A172 (cell line): Measurements from ENCODE around the gene TEKT3. TPM values are rescaled to one million over a fixed set of nuclear protein-coding genes. Genes with fewer than 3 reads are reported as not detected.

Experiments used
- DNase-seq: peaks from one replicate; pipeline ENCODE4 v3.0.0-alpha.2; 2015; ENCODE audit warnings: low spot score
- total RNA-seq: library from RNA; depleted of rRNA; stranded (reverse); fragments of >200 nt; shearing (Covaris generic); gene quantifications from 2 replicates; pipeline ENCODE4 v1.2.3, GENCODE V29; 2014

Gene TEKT3
- total RNA-seq, 1 experiment from 2014 or later, result not detected

DNA sequence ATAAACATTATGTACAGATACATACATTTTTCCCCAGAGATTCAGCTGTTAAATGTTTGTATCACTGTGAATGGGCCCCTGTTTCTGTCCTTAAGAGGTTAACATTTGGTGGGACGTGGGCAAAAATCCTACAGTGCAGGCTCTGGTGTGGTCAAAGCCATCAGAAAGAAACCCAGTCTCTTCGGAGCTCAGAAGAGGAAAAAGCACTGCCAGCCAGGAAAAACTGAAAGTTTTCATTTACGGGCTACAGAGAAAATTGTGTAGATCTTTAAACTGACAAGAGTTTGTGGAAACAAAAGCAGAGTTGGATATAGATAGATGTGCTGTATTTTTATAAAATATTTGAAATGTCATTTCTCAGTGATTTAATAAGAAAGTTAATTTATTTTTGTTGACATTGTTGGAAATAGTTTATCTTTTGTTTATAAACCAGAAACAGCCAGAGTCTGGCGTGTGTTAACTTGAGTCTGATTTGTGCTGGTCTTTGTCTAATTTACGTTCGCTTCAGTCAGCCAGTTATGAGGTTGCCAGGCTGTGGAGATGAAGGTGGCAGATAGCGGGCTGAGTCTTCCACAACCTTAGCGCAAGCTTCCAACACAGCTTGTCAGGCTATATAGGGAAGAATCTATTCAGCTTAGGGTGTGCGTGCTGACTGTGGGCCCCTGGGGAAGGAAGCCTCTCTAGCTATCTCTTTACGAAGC, 9.5 kb upstream of the TEKT3 start:
- DNase-seq, result no peak

DNA sequence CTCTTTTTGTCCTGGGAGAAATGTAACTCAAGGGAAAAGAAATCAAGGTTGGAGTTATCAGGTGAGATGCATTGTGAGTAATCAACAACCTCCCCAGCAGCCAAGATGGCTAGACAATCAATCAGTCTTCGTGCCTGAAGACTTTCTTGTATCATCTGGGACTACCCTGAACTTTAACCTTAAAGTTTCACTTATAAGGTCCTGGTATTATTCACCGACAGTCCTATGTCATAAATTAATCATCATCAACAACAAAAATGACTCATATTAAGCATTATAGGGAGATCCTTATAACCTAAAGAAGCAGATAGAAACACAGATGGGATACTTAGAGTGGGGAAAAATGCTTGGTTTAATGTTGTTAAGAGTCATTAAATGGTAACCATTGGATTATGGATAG, 7.7 kb upstream of the TEKT3 start:
- no peak for DNase-seq

DNA sequence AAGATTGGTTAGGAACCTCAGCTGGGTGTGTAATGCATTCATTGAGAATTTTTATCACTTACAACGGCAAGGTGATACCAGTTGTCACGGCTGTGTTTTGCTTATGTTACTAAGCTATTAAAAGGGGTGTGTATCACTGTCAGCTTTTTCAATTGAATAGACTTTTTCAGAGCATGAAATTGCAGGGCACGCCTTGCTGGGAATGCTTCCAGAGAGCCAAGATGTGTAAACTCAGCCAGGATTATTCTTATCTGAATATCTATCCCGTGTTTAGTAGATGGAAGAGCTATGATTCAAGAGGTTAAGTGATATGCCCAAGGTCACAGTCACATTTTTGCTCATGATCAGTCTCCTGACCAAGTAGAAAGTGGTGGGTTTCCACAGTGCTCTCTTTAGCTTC, 6.6 kb upstream of the TEKT3 start:
- DNase-seq, result peak; percentile 56

DNA sequence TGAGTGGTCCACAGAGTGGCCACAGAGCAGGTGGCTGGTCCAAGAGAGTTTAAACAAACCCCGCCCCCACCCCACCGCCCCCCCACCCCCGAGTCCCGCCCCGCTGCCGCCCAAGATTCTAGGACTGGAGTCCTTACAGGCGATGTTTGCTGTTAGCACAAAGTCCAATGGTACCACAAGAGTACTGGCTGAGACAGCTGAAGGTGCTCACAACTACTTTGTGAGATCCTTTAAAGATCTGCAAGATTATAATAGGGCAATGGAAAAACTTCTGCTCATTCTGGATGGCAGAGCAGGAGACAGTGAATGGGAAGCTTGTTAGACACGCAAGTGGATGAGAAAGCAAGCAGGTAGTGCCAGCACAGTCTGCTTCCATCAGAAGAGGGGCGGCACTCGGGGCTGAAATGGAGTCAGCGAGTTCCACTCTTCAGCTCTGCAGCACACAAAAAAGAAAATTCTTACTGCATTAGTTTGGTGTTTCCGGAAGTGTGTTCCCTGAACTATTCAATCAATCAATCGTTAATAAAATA, 4.7 kb upstream of the TEKT3 start:
- DNase-seq, result no peak

DNA sequence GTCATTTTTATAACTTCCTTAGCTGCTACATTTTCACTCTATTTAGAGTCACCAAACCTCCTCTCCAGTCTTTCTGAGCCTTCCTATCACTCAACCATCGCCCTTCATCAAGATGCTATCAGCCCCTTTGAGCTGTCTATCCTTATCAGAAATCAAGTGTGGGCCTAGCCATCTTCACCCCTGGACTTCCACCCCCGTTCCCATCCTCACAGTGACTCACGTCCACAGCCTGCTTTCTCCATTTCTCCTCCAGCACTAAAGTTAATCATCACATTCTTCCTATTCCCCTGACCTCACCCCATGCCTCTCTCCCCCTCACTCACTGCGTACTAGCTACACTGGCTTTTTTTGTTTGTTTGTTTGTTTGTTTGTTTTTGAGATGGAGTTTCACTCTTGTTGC, 2.4 kb upstream of the TEKT3 start:
- DNase-seq, result peak; percentile 34

DNA sequence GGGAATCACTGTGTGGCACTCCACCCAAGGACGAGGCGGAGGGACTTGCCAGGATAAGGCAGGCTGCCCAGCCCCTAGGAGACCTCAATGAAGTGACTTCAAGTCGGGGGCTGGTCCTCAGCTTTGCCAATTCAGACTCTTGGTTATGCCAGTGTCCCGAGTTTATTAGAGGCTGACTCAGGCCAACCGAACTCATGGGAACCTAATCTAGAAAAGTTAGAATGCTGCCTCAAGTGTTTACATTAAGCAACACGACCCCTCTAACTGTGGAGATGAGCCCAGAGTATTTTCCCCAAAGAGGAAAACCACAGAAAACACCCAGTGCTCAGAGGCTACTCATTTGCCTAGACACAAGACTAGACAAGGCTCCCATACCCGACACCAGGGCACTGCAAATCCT, 1.1 kb upstream of the TEKT3 start:
- DNase-seq, result no peak

DNA sequence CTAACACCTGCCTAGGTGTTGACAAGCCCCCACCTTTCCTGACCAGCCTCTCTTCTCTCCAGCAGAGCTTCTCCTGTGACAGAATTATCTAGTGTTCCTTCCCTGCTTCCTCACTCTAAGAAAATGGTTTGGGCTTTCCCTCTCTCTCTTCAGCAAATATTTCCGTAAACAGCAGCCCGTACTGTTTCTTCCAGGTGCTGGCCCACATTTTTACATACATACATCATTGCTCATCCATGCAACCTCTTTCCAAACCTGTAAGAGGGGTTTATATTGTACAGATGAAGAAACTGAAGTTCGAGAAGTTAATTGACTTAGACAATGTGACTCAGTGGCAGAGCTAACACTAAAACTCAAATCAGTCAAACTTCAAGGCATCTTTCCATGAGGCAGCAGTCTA, 569 bp upstream of the TEKT3 start:
- no peak for DNase-seq

DNA sequence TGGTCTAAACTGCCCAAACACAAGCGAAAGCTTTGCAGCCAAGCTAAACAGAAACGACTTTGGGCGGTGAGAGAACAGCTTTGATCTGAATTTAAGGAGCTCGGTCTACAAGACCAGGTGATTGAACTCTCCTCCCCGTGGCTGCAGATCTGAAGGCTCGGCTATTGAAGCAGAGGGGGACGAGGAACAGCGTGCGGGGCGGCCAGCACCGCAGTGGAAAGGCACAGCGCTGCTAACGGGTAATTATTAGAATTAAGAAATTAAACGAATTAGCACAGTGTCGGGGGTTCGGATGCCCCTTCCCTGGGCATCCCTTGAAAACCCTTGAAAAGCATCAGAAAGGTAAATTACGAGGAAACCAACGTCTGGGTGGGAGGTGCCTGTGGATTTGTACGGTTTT, 431 bp downstream of the TEKT3 start:
- DNase-seq, result no peak

DNA sequence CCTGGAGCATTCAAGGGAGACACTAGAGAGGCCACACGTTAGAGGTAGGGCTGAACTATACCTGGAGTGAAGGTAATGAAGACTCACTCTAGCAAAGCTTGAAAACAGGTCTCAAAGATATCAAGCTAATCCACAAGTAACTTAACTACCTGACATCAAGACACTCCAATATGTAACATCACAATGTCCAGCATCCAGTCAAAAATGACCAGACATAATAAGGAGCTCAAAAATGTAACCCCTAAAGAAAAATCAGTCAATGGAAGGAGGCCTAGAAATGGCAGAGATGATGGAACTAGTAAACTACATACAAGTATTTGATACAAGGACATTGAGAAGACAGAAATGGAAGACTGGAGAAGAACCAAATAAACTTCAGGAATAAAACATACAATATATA, 6.0 kb downstream of the TEKT3 start:
- DNase-seq, result no peak

DNA sequence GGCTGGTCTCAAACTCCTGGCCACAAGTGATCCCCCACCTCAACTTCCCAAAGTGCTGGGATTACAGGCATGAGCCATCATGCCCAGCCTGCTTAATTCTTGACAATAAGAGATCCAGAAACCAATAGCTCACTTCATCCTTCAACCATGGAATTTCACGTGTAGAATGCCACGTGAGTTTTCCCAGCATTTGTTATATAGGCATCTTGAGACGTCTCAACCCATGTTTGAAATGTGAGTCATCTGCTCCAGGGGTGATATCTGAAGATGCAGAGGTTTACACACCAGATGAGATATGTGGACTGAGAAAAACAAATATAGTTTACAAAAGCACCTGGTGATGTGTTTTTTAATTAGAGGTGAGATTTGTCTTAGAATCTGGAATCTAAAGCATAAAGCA, 7.1 kb downstream of the TEKT3 start:
- peak; percentile 30 for DNase-seq

DNA sequence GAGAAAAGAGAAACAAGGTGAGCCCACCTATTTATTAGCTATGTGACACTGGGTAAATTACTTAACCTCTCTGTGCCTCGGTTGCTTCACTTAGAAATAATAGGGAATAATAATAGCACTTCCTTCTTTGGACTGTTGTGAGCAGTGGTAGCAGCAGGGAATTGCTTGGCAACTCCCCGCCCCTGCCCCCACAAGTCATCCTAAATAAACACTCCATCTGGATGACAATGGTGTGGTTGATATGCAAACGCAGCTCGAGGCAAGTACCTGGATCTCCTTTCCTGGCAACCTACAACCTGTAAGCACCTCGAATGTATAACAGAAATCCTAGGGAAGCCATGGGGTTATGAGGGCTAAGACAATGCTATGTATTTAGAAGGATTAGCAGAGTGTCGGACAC, 9.1 kb downstream of the TEKT3 start:
- DNase-seq, result no peak

DNA sequence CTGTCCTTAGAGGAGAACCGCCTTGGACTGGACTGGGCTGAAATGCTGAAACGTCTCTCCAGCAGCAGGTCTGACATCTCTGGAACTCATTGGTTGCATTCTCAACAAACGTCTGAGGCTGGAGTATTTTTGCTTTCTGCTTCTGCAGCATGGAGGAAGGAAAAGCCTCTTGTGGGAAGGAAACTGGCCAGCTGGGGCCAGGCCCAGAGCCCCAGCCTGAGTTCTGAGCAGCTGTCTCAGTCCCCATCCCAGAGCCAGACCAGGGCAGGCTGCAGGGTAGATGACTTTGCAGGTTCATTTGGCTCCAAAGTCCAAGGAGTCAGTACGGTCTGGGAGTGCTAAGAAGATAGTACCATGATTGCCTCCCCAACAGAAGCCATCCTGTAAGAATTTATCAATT, 18.3 kb downstream of the TEKT3 start:
- no peak for DNase-seq

DNA sequence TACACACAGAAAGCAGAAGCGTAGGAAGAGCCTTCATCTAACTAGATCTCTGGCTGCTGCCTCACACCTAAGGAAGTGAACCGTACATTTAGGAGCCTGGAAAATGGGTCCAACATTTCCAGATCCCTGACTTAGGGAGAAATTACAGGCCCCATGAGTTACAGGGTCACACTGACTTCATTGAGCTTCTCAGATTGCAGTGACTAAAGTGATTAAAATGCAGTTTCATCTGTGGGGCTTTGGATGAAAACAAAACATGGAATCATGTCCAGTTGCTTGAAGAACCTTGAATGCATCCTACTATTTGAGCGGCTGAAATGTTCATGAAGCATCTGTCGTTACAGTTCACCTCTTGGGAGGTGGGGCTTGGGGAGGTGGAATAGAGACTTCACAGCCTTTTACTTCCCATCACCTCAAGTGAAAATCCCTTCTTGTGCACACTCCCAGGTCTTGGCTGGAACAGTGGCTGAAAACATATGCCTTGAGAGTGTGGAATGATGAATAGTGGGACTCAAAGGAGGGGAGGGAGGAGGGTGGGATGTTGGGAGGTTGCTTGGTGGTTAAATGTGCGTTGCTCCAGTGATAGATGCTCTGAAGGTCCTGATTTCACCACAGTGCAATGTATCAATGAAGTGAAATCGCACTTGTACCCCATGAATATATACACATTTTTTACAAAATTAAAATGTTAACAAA, 19.7 kb downstream of the TEKT3 start:
- no peak for DNase-seq

DNA sequence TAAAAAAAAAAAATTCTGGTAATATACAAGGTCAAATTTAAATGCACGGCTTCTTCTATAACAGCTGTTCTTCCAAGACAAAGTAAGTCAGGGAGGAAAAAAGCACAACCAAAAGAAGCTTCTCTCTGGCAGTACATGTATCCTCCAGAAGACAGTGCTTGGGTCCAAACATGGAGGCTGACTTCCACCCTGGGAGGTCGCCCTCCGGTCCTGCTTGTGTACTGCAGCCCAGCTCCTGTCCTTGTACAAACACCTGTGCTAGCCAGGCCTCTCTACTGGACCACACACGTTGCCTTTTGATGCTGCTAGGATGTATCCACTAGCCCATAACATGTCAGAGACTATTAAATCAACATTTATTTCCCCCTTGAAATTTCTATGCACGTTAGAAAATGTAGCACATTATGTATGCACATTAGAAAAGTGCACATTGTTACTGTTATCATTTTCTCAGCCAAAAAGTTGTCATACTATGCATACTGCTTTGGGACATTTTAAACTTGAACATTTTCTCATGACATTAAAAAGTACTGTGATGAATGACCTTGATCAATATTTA, 21.9 kb downstream of the TEKT3 start:
- DNase-seq, result no peak

DNA sequence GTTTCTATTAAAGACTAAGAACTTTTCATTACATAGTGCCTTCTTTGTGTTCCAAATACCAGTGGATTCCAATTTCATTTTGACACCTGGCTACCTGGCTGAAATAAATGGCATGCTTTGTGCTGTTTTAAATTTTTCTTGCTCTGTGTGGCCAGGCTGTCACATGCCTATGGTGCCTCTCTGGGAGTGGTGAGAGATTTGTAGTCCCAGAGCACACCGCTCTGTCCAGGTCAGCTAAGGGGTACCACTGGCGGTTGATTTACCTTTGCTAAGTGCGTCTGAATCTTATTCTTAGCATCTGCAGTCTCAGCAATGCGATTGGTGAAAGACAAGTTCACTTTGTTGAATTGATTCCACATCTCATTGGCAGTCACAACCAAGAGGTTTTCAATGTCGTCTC, 29.4 kb downstream of the TEKT3 start:
- DNase-seq, result no peak

DNA sequence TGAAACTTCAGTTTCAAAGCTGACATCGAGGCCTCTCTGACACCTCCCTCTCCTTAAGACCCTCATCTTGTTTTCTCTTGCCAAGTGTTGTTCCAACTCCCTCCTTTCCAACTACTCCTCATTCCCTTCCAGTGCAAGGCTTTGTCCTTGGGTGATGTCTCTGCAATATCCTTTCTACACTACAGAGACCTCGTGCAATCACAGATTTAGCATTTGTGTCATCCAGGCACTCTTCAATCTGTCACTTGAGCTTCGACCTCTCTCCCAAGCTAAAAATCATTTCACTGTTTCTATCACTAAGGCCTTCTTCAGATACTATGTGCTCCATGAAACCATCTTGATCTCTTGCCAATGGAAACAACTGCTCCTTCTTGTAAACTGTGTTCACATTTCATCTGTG, 31.6 kb downstream of the TEKT3 start:
- no peak for DNase-seq

DNA sequence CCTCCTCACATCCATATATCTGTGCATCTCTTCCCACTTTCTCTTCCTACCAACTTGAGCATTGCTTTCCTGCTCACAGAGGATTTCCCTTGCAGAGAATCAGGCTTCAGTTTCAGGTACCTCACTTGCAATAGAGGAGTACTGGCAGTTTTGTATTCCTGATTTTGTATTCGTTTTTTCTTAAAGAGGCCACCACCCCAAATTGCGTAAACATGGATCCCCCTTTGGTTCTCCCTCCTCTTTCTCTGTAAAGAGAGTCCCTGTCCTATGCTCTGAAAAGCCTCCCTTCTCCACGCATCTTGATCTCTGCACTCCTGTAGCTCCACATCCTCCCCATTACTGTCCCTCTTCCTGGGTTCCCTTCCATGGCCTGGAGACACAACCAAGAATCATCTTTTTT, 32.2 kb downstream of the TEKT3 start:
- DNase-seq, result no peak

DNA sequence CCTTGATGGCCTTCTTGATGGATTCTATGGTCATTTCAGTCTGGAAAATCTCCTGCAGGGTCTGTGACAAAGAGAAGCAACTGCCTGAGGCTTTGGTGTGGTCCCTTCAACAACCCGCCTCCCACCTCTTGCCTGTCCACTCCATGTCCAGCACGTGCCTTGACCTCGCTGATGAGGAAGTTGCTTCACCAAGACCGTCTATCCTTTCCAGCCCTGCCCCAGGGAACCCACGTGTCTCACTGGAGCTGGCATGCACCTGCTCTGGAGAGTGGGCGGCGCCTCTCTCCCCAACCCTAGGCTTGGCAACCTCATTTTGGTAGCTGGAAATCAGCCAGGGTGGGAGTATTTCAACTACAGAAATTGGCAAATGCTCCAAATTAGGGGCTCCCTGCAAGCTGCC, 32.6 kb downstream of the TEKT3 start:
- DNase-seq, result no peak

DNA sequence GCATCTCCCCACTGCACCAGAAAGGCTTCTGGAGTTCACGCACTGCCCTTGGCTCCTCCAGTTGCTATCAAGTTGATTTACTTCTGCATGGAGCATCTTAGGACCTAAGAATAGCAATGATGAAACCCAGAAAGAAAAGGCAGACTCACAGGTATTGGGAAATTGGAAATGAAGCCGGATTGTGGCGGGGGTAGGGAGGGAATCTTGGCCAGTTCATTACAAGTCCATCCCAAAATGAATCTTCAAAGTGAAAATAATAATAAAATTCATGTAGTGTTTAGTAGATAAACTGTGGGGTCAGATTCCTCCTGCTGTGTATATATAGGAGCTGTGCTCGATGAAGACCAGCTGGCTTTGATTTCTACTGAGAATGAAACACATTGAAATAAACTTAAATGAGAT, 33.7 kb downstream of the TEKT3 start:
- DNase-seq, result no peak

DNA sequence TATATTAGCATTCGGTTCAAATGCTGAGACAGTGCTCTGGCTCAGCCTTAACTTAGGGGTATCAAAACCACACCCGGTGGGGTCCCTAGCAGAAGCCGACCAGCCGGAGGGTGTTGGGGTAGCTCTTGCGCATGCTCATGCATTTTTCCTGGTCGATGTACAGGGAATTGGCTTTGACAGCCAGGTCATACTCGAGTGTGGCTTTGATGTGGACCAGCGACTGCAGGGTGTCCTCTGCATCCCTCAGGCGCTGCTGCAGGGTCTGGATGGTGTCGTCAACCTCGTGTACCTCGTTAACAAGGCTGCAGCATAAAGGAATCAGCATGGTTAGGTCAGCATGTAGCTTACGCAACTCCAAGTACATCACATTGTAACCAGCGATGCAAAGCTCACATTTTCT, 37.5 kb downstream of the TEKT3 start:
- DNase-seq, result no peak

DNA sequence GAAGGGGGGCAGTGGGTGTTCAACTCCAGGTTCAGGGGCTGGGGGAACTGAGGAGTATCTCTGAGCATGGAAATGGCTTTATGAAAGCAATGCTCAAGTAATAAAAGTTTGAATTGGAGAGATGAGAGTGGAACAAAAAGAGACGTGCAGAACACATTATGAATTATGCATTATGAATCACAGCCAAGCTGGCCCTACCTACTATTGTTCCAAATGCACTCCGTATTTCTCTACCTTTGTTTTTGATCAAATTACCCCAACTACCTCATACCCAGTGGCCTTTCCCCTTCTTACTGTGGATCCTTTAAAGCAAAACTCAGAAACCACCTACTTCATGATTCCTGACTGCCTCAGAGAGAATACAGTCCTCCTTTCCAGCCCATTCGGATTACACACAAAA, 38.1 kb downstream of the TEKT3 start:
- DNase-seq, result no peak

DNA sequence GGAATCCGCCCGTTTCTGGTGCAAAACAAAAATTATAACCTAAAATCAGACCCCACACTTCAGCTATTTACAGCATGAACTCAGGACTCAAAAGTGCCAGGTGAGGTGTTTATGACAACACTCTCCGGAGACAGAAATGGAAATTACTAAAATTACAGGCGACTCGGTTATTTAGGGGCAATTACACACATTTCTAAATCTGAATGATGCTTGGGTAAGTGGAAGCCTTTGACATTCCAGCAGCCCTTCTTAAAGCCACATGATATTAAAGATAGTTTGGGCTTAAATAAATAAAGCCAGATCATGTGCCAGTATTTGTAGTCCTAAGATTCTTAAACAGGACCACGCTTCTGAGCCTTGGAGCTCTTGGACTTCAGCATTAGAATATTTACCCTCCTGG, 39.6 kb downstream of the TEKT3 start:
- DNase-seq, result no peak

DNA sequence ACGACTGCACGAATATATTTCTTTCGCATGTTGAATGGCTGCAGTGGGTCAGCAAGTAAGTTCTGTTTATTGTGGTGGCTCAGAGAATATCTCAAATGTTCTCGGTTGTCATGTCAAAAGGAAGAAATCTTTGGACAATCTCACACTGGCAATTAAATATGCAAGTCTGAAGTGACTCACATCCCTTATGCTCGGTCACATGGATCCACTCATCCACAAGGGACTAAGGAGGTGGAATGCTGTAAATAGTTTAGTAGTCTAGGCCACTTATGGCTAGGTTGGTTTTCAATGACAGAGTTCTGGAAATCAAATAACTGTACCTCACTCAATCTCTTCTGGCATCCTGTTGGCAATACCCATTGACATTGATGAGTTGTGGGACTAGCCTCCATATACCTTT, 43.2 kb downstream of the TEKT3 start:
- DNase-seq, result peak; percentile 68
